OCI-LY7 (cell line): Measurements from ENCODE around the gene RAD51B. TPM values are rescaled to one million over a fixed set of nuclear protein-coding genes. Genes with fewer than 3 reads are reported as not detected.

Experiments used
- BruUV-seq: library from RNA; stranded (reverse); fragments of 400-500 nt; replicated peaks from 2 replicates; lab custom pipeline; 2021; lab: Mats Ljungman, UMichigan
- CTCF ChIA-PET: fragments of 300-600 bp; sonication (Branson Sonifier 250); formaldehyde crosslinking; loops from one replicate; lab custom pipeline; 2022; ENCODE audit warnings: antibody characterized with exemption; ENCODE audit not compliant: unreplicated experiment; lab: Charles Lee
- POLR2A ChIA-PET: fragments of 300-600 bp; sonication (Branson Sonifier 250); formaldehyde crosslinking; loops from one replicate; lab custom pipeline; 2022; ENCODE audit warnings: antibody characterized with exemption; lab: Charles Lee
- DNase-seq: peaks from one replicate; pipeline ENCODE4 v3.0.0-alpha.2; 2015; ENCODE audit warnings: low spot score
- H2AFZ ChIP-seq: fragments of 200-600 bp; sonication (generic), shearing (Covaris generic); 2 replicates; pipeline ENCODE4 v1.6.1; 2014; ENCODE audit warnings: mild to moderate bottlenecking, antibody characterized with exemption, low read length, moderate library complexity
- H3K27ac ChIP-seq: fragments of 200-600 bp; sonication (generic); 2 replicates; pipeline ENCODE4 v1.5.1; 2014; ENCODE audit warnings: mixed run types, low read depth, mild to moderate bottlenecking, moderate library complexity, low read length, inconsistent platforms; ENCODE audit not compliant: poor library complexity, severe bottlenecking
- H3K36me3 ChIP-seq: fragments of 200-600 bp; sonication (generic); 2 replicates; pipeline ENCODE4 v1.6.1; 2014; ENCODE audit warnings: mild to moderate bottlenecking, antibody characterized with exemption, low read length, moderate library complexity, mixed read lengths; ENCODE audit not compliant: insufficient read depth
- H3K4me1 ChIP-seq: fragments of 200-600 bp; sonication (generic); 2 replicates; pipeline ENCODE4 v1.5.1; 2014; ENCODE audit warnings: mild to moderate bottlenecking, low read length; ENCODE audit not compliant: insufficient read depth, poor library complexity, severe bottlenecking
- H3K4me2 ChIP-seq: fragments of 200-600 bp; sonication (generic); 2 replicates; pipeline ENCODE4 v1.6.1; 2014; ENCODE audit warnings: mild to moderate bottlenecking, low read length
- H3K4me3 ChIP-seq: fragments of 200-600 bp; sonication (generic); 2 replicates; pipeline ENCODE4 v1.5.1; 2014; ENCODE audit warnings: mild to moderate bottlenecking, low read depth, low read length; ENCODE audit not compliant: poor library complexity, severe bottlenecking
- H3K79me2 ChIP-seq: fragments of 200-600 bp; sonication (generic); 2 replicates; pipeline ENCODE4 v1.6.1; 2016; ENCODE audit warnings: low read depth, mild to moderate bottlenecking, low read length, moderate library complexity, mixed read lengths; ENCODE audit not compliant: insufficient read depth
- H3K9me2 ChIP-seq: fragments of 200-600 bp; sonication (generic); 2 replicates; pipeline ENCODE4 v1.6.1; 2016; ENCODE audit warnings: mild to moderate bottlenecking, low read length, mixed read lengths; ENCODE audit not compliant: insufficient read depth
- H3K9me3 ChIP-seq: fragments of 200-600 bp; sonication (generic); 2 replicates; pipeline ENCODE4 v1.6.1; 2014; ENCODE audit warnings: mild to moderate bottlenecking, mixed run types, low read length, mixed read lengths
- H4K20me1 ChIP-seq: fragments of 200-600 bp; sonication (generic); 2 replicates; pipeline ENCODE4 v1.6.1; 2014; ENCODE audit warnings: mild to moderate bottlenecking, antibody characterized with exemption, low read length, moderate library complexity, mixed read lengths; ENCODE audit not compliant: insufficient read depth
- CTCF ChIP-seq: fragments of 200-600 bp; sonication (generic); conservative IDR thresholded peaks from 2 replicates; pipeline ENCODE4 v1.5.1; 2014; ENCODE audit warnings: mild to moderate bottlenecking, antibody characterized with exemption, low read length, moderate library complexity, mixed read lengths
- EZH2phosphoT487 ChIP-seq: fragments of 200-600 bp; sonication (generic); IDR thresholded peaks from 2 replicates; pipeline ENCODE4 v1.6.1; 2018; ENCODE audit warnings: low read depth, borderline replicate concordance, mild to moderate bottlenecking, mixed run types, antibody characterized with exemption, low read length, moderate library complexity, mixed read lengths
- intact Hi-C: fragments of 100-400 bp; cut with micrococcal nuclease; formaldehyde crosslinking; loops from one replicate; pipeline ENCODE4 v1.10.0; 2022; ENCODE audit not compliant: unreplicated experiment
- total RNA-seq, 2 experiments: library from RNA; depleted of rRNA in 1 of 2; stranded (reverse); fragments of >200 nt in 1 of 2; shearing (Covaris generic) in 1 of 2; gene quantifications; 2 replicates each; pipeline ENCODE4 v1.2.3, GENCODE V29; 2014 to 2022

The RAD51B gene
- total RNA-seq, 2 experiments from 2014 or later = 41.4 to 89.9 TPM

GRCh38 chr14:68148763-68149162, 329.2 kb downstream of the RAD51B start:
- DNase-seq = no peak
- intact Hi-C loops = no loop called here
- Histone ChIP-seq H3K4me3 (no peak overlapping the region), H3K4me1 (no peaks in the 10 kb centered on the region), H3K36me3 (no peaks in the 10 kb centered on the region), H4K20me1 (no peaks in the 10 kb centered on the region), H3K79me2 (no peaks in the 10 kb centered on the region), H3K9me3 (no peaks in the 10 kb centered on the region), H3K27ac (no peak overlapping the region), H3K9me2 (no peaks in the 10 kb centered on the region), H3K4me2 (no peak overlapping the region), H2AFZ (no peak overlapping the region)
- BruUV-seq = no TSS peak
- ChIA-PET CTCF (no interaction called here), POLR2A (no interaction called here)
- TF ChIP-seq EZH2phosphoT487 (no peak), CTCF (no peak)

- ChIA-PET POLR2A (no interaction called here), CTCF (no interaction called here)
- BruUV-seq = no TSS peak
- Histone ChIP-seq H3K4me3 (no peak overlapping the region), H3K4me2 (no peak overlapping the region), H4K20me1 (no peaks in the 10 kb centered on the region), H3K79me2 (no peaks in the 10 kb centered on the region), H3K36me3 (no peaks in the 10 kb centered on the region), H3K9me2 (no peaks in the 10 kb centered on the region), H3K27ac (no peak overlapping the region), H2AFZ (no peak overlapping the region), H3K4me1 (no peaks in the 10 kb centered on the region), H3K9me3 (no peaks in the 10 kb centered on the region)
- intact Hi-C loops = no loop called here
- DNase-seq = no peak
- no peak for TF ChIP-seq CTCF
- TF ChIP-seq EZH2phosphoT487 = no peak
Observed at GRCh38 chr14:68153275-68153674, 333.7 kb downstream of the RAD51B start.

- no peaks in the 10 kb centered on the region for H3K36me3 ChIP-seq
- CTCF ChIA-PET = no interaction called here
- H3K4me1 ChIP-seq = no peaks in the 10 kb centered on the region
- no peak overlapping the region for H3K4me3 ChIP-seq
- DNase-seq = no peak
- no peaks in the 10 kb centered on the region for H4K20me1 ChIP-seq
- no peaks in the 10 kb centered on the region for H3K9me2 ChIP-seq
- no peaks in the 10 kb centered on the region for H3K79me2 ChIP-seq
- no peaks in the 10 kb centered on the region for H3K9me3 ChIP-seq
- TF ChIP-seq CTCF = no peak
- no peak for TF ChIP-seq EZH2phosphoT487
- H3K4me2 ChIP-seq = no peak overlapping the region
- no peak overlapping the region for H2AFZ ChIP-seq
- no peak overlapping the region for H3K27ac ChIP-seq
- intact Hi-C loops = no loop called here
- POLR2A ChIA-PET = interaction anchor here (1.4 kb wide), 1 partner anchor 143 kb away, joined by 3 read pairs; no protein-coding TSS in a partner anchor
- no TSS peak for BruUV-seq
Observed at GRCh38 chr14:68154275-68154674, 334.7 kb downstream of the RAD51B start.
